Peyer's patch (tissue), 4 donors: ENCODE results near the gene MEI4.

ENCODE experiments used
- CTCF ChIP-seq, 6 experiments: fragments of 450-650 bp in 4 of 6; fragments of 200-600 bp in 2 of 6; sonication (generic) in 1 of 6; IDR thresholded peaks; one replicate each; pipeline ENCODE4 v1.5.1; 2017 to 2019; ENCODE audit warnings: antibody characterized with exemption in 6 of 6, mild to moderate bottlenecking in 3 of 6, moderate library complexity in 1 of 6
- POLR2A ChIP-seq, 2 donors: fragments of 450-650 bp; IDR thresholded peaks; one replicate each; pipeline ENCODE4 v1.5.1; 2017; ENCODE audit warnings: antibody characterized with exemption in 2 of 2, mild to moderate bottlenecking in 2 of 2, moderate library complexity in 2 of 2

GRCh38 chr6:77930952-77931351 is 278.1 kb downstream of the MEI4 start:
- no peak for TF ChIP-seq CTCF (IDR thresholded peaks at IDR 0.05)
- no peak for TF ChIP-seq POLR2A (IDR thresholded peaks at IDR 0.05)
